ENCODE data around the gene CDH4. TPM values are rescaled to one million over a fixed set of nuclear protein-coding genes. Genes with fewer than 3 reads are reported as not detected.

CDH4 gene
- polyA plus RNA-seq, 1 experiment, result 1.5 TPM

DNA sequence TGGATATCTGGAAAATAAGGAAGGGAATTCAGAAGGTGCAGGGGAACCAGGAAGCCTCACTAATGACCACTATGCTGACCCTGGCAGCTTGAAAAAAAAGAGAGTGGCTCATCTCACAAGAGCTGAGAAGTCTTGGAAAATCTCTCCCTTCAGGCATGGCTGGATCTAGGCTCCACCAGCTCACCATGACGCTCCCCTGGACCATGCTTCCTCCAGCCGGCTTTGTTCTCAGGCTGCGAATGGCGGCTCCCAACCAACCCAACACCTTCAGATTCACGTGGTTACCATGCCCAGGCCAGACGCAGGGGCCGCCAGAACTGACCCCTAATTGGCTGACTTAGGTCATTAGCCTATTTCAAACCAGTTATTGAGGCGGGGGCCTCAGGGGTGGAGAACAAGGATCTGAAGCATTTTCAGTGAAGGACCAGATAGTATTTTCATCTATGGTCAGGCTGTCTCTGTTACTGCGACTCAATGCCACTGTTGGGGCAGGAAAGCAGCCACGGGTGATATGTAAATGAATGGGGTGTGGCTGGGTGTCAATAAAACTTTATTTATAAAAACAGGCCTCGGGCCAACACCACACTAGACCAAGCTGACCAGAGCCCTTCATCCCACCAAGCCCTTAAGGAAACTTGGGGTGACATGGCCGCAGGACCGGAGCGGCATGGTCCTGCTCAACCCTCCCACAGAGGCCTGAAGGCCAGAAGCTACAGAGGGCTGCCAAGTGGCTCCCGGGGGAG lies 653.9 kb downstream of the CDH4 start:
- ChIA-PET POLR2A (no interaction called here), CTCF (interaction anchor here (4.4 kb wide), 1 partner anchor 10 kb away, joined by 24 read pairs; no protein-coding TSS in a partner anchor)

GRCh38 chr20:61907081-61907891 lies 655.2 kb downstream of the CDH4 start:
- ChIA-PET CTCF (interaction anchor here (0.6 to 4.4 kb wide), 2 partner anchors 11 to 494 kb away, joined by 3 to 24 read pairs; no protein-coding TSS in a partner anchor), POLR2A (no interaction called here)
- DNase-seq (ENCODE audit: low read depth), result no peak
- Histone ChIP-seq H3K36me3 (ENCODE audit: control insufficient read depth, insufficient read depth, low read length) (no peaks in the 10 kb centered on the region), H3K27me3 (ENCODE audit: control insufficient read depth, insufficient read depth, low read length) (no peaks in the 10 kb centered on the region; the same call in 1 of the 2 replicates), H3K4me3 (ENCODE audit: low read depth, low read length) (no peak overlapping the region)
- TF ChIP-seq, protein P1, sequence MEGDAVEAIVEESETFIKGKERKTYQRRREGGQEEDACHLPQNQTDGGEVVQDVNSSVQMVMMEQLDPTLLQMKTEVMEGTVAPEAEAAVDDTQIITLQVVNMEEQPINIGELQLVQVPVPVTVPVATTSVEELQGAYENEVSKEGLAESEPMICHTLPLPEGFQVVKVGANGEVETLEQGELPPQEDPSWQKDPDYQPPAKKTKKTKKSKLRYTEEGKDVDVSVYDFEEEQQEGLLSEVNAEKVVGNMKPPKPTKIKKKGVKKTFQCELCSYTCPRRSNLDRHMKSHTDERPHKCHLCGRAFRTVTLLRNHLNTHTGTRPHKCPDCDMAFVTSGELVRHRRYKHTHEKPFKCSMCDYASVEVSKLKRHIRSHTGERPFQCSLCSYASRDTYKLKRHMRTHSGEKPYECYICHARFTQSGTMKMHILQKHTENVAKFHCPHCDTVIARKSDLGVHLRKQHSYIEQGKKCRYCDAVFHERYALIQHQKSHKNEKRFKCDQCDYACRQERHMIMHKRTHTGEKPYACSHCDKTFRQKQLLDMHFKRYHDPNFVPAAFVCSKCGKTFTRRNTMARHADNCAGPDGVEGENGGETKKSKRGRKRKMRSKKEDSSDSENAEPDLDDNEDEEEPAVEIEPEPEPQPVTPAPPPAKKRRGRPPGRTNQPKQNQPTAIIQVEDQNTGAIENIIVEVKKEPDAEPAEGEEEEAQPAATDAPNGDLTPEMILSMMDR (IDR thresholded peaks at IDR 0.05; ENCODE audit: insufficient read depth, low read depth, low read length), result no peak

More for the DNA sequence above, 653.9 kb downstream of the CDH4 start:
- TF ChIP-seq, protein P1 (IDR thresholded peaks at IDR 0.05; ENCODE audit: insufficient read depth, low read depth, low read length), result no peak
- Histone ChIP-seq H3K4me3 (ENCODE audit: low read depth, low read length) (no peak overlapping the region), H3K36me3 (ENCODE audit: control insufficient read depth, insufficient read depth, low read length) (no peaks in the 10 kb centered on the region), H3K27me3 (ENCODE audit: control insufficient read depth, insufficient read depth, low read length) (no peaks in the 10 kb centered on the region)
- DNase-seq (ENCODE audit: low read depth), result no peak

DNA sequence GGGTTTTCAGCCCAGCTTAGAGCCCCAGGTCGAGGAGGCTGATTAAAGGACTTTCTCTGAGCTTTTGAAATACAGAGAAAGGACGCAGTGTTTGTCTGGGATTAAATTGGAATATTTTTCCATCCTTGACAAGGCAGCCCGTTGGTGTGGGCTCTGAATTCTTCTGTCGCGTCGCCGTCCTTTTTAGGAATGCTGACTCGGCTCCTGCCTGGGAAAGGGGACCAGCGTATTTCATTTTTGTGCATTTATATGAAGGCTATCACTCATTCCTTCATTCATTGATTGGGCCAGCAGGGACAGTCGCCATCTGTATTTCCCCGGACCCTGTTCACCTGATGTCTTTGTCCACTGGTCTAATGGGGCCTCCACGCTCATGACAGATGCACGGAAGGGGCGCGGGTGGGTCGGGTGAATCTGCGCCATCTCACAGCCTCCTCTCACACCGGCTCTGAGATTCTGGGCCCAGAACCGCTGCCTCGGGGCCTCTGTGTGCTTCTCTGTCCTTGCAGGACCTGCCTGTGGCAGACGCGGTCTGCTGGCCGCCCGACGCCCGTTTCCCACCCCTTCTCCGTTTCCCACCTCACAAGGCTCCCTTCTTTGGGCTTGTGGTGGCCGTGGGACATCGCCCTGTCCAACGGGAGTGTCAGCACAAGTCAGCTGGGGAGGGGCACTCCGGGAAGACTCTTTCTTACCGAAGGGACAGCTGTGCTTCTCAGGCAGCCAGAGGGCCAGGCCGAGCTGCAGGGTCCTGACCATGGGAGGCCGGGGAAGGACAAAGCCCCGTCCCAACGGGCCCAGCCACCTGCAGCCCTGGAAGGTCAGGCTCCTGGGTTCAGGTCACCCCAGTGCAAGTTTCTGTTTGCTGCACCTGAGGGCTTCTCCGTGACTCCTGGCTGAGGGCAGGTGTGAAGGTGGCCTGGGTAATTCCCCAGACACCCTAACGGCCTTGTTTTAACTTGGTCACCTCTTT lies 656.3 kb downstream of the CDH4 start:
- H3K4me3 ChIP-seq (ENCODE audit: low read depth, low read length), result no peak overlapping the region
- H3K36me3 ChIP-seq (ENCODE audit: control insufficient read depth, insufficient read depth, low read length), result no peaks in the 10 kb centered on the region
- ChIA-PET POLR2A (no interaction called here), CTCF (interaction anchor here (0.6 to 4.4 kb wide), 2 partner anchors 12 to 493 kb away, joined by 3 to 24 read pairs; no protein-coding TSS in a partner anchor)
- TF ChIP-seq, protein P1 (IDR thresholded peaks at IDR 0.05; ENCODE audit: insufficient read depth, low read depth, low read length), result no peak
- H3K27me3 ChIP-seq (ENCODE audit: control insufficient read depth, insufficient read depth, low read length), result no peaks in the 10 kb centered on the region; the same call in 1 of the 2 replicates
- no peak for DNase-seq (ENCODE audit: low read depth)

DNA sequence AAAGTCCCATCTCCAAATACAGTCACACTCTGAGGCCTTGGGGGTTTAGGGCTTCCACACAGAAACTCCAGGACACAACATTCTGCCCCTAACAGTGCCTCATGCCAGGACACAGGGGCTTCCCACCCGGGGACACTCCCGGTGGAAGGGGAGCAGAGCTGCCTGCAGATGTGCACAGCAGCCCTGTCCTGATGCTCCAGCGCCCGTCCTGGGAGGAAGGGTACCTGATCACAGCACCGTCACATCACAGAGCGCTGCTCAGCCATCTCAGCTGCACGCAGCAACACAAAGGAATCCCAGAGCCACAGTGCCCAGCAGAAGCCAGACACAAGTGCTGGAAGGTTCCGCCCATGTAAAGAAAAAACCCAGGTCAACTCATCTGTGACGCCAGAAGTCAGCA lies 657.0 kb downstream of the CDH4 start:
- no peaks in the 10 kb centered on the region; the same call in 1 of the 2 replicates for H3K27me3 ChIP-seq (ENCODE audit: control insufficient read depth, insufficient read depth, low read length)
- DNase-seq (ENCODE audit: low read depth), result no peak
- no peaks in the 10 kb centered on the region for H3K36me3 ChIP-seq (ENCODE audit: control insufficient read depth, insufficient read depth, low read length)
- TF ChIP-seq, protein P1 (IDR thresholded peaks at IDR 0.05; ENCODE audit: insufficient read depth, low read depth, low read length), result no peak
- CTCF ChIA-PET, result interaction anchor here (0.8 to 4.4 kb wide), 2 partner anchors 13 kb away, joined by 3 to 24 read pairs; no protein-coding TSS in a partner anchor
- H3K4me3 ChIP-seq (ENCODE audit: low read depth, low read length), result no peak overlapping the region
- POLR2A ChIA-PET, result no interaction called here

All from BJ (cell line).